HCT116 (cell line): ENCODE data around the gene RECQL5. TPM values are rescaled to one million over a fixed set of nuclear protein-coding genes. Genes with fewer than 3 reads are reported as not detected.

ENCODE experiments used
- ATAC-seq: fragments of 200-7000 bp; cut with Tn5 transposase; 2 replicates; pipeline ENCODE4 v1.9.1; 2020; ENCODE audit warnings: mild to moderate bottlenecking, moderate library complexity
- BruUV-seq: library from RNA; stranded (reverse); fragments of 400-500 nt; replicated peaks from 2 replicates; lab custom pipeline; 2021; lab: Mats Ljungman, UMichigan
- CTCF ChIA-PET: fragments of 300-600 bp; sonication (Branson Sonifier 250); formaldehyde crosslinking; loops from one replicate; lab custom pipeline; 2021; ENCODE audit warnings: antibody characterized with exemption; lab: Charles Lee
- POLR2A ChIA-PET: fragments of 300-600, 350-600 bp; sonication (Branson Sonifier 250); formaldehyde crosslinking; loops from one replicate; lab custom pipeline; 2021; ENCODE audit warnings: antibody characterized with exemption; lab: Charles Lee
- RAD21 ChIA-PET, 2 experiments: fragments of 300-600 bp; sonication (Branson Sonifier 250); formaldehyde crosslinking; loops; one replicate each; lab custom pipeline; 2023; ENCODE audit warnings: low total read pairs in 2 of 2; ENCODE audit not compliant: uncharacterized antibody in 2 of 2, unreplicated experiment in 2 of 2, low non-redundant PET in 1 of 2; lab: Charles Lee
- DNase-seq: peaks from one replicate; pipeline ENCODE4 v3.0.0-alpha.2; 2010; ENCODE audit warnings: low read depth, low spot score
- H2AFZ ChIP-seq: fragments of 200-600 bp; shearing (Covaris generic), sonication (generic); 2 replicates; pipeline ENCODE4 v1.6.1; 2017; ENCODE audit warnings: low read depth, mixed run types, mixed read lengths, antibody characterized with exemption, low read length; ENCODE audit not compliant: poor library complexity, severe bottlenecking
- H3K27ac ChIP-seq: 2 replicates; pipeline ENCODE4 v1.5.1; 2012; ENCODE audit warnings: low read depth, low read length
- H3K27me3 ChIP-seq: fragments of 200-600 bp; sonication (generic); 2 replicates; pipeline ENCODE4 v1.6.1; 2016; ENCODE audit warnings: mixed run types, low read length, mixed read lengths; ENCODE audit not compliant: insufficient read depth
- H3K36me3 ChIP-seq, 2 experiments: fragments of 200-500 bp in 1 of 2; fragments of 200-600 bp in 1 of 2; sonication (Bioruptor generic) in 1 of 2; sonication (generic) in 1 of 2; 2 replicates each; pipeline versions ENCODE4 v1.5.1 to v1.6.1; 2014 to 2016; ENCODE audit warnings: low read length in 2 of 2, inconsistent platforms in 1 of 2, mixed read lengths in 1 of 2, mixed run types in 1 of 2; ENCODE audit not compliant: insufficient read depth in 2 of 2, control insufficient read depth in 1 of 2
- H3K4me1 ChIP-seq, 2 experiments: fragments of 200-600 bp in 1 of 2; sonication (generic) in 1 of 2; 2 replicates each; pipeline versions ENCODE4 v1.5.1 to v1.6.1; 2012 to 2017; ENCODE audit warnings: low read length in 2 of 2, inconsistent platforms in 1 of 2, mild to moderate bottlenecking in 1 of 2, mixed read lengths in 1 of 2, mixed run types in 1 of 2, moderate library complexity in 1 of 2; ENCODE audit not compliant: insufficient read depth in 2 of 2, control insufficient read depth in 1 of 2
- H3K4me2 ChIP-seq: fragments of 200-600 bp; sonication (generic); 2 replicates; pipeline ENCODE4 v1.6.1; 2017; ENCODE audit warnings: mixed run types, low read length, mixed read lengths
- H3K4me3 ChIP-seq, 2 experiments: fragments of 200-600 bp in 1 of 2; sonication (generic) in 1 of 2; replicated peaks in 1 of 2; 2 replicates each; pipeline ENCODE4 v1.5.1; 2011 to 2016; ENCODE audit warnings: low read length in 2 of 2, control low read depth in 1 of 2, low read depth in 1 of 2, mild to moderate bottlenecking in 1 of 2, mixed read lengths in 1 of 2, mixed run types in 1 of 2
- H3K79me2 ChIP-seq: fragments of 200-600 bp; sonication (generic); 2 replicates; pipeline ENCODE4 v1.6.1; 2017; ENCODE audit warnings: mild to moderate bottlenecking, mixed run types, low read length, moderate library complexity, mixed read lengths; ENCODE audit not compliant: insufficient read depth
- H3K9ac ChIP-seq: fragments of 200-600 bp; sonication (generic); 2 replicates; pipeline ENCODE4 v1.6.1; 2016; ENCODE audit warnings: low read length, mixed read lengths
- H3K9me2 ChIP-seq: fragments of 200-600 bp; sonication (generic), shearing (Covaris generic); 2 replicates; pipeline ENCODE4 v1.6.1; 2017; ENCODE audit warnings: mixed run types, mild to moderate bottlenecking, moderate library complexity; ENCODE audit not compliant: insufficient read depth
- H3K9me3 ChIP-seq, 2 experiments: fragments of 200-500 bp in 1 of 2; fragments of 200-600 bp in 1 of 2; sonication (Bioruptor generic) in 1 of 2; sonication (generic) in 1 of 2; 2 replicates each; pipeline ENCODE4 v1.6.1; 2014 to 2017; ENCODE audit warnings: low read length in 2 of 2, mixed read lengths in 2 of 2, inconsistent platforms in 1 of 2, low read depth in 1 of 2, mild to moderate bottlenecking in 1 of 2, mixed run types in 1 of 2, moderate library complexity in 1 of 2; ENCODE audit not compliant: control insufficient read depth in 1 of 2, insufficient read depth in 1 of 2
- H4K20me1 ChIP-seq: fragments of 200-600 bp; sonication (generic), shearing (Covaris generic); 2 replicates; pipeline ENCODE4 v1.6.1; 2017; ENCODE audit warnings: mixed run types, mild to moderate bottlenecking, moderate library complexity; ENCODE audit not compliant: insufficient read depth
- CEBPB ChIP-seq: IDR thresholded peaks from 2 replicates; pipeline ENCODE4 v1.6.1; 2012; ENCODE audit warnings: low read depth
- EGR1 ChIP-seq: IDR thresholded peaks from 2 replicates; pipeline ENCODE4 v1.6.1; 2012; ENCODE audit warnings: low read depth
- EZH2 ChIP-seq: fragments of 200-600 bp; sonication (generic); IDR thresholded peaks from 2 replicates; pipeline ENCODE4 v1.6.1; 2017; ENCODE audit warnings: antibody characterized with exemption, mixed run types
- EZH2phosphoT487 ChIP-seq: fragments of 200-600 bp; IDR thresholded peaks from 2 replicates; pipeline ENCODE4 v1.6.1; 2018; ENCODE audit warnings: antibody characterized with exemption, borderline replicate concordance
- FOSL1 ChIP-seq: IDR thresholded peaks from 2 replicates; pipeline ENCODE4 v1.6.1; 2012; ENCODE audit warnings: low read depth
- REST ChIP-seq: IDR thresholded peaks from 2 replicates; pipeline ENCODE4 v1.6.1; 2012; ENCODE audit warnings: low read depth
- SRF ChIP-seq: IDR thresholded peaks from 2 replicates; pipeline ENCODE4 v1.6.1; 2012; ENCODE audit warnings: low read depth
- ZNF274 ChIP-seq: fragments of 200-500 bp; sonication (Bioruptor generic); IDR thresholded peaks from 2 replicates; pipeline ENCODE4 v1.6.1; 2014; ENCODE audit warnings: mild to moderate bottlenecking, low read depth, low read length, inconsistent platforms
- intact Hi-C: fragments of 100-400 bp; cut with micrococcal nuclease; formaldehyde crosslinking; loops from 2 replicates; pipeline ENCODE4 v1.10.0; 2022
- total RNA-seq: library from RNA; stranded (reverse); gene quantifications from one replicate; pipeline ENCODE4 v1.2.1, GENCODE V29; 2021; ENCODE audit not compliant: unreplicated experiment

The RECQL5 gene
- total RNA-seq, 1 experiment from 2014 or later = 83.3 TPM

- Histone ChIP-seq H3K9me2 (no peaks in the 10 kb centered on the region), H3K27ac (no peak overlapping the region; the same call in 1 of the 2 replicates), H3K79me2 (peaks cover 99% of the 10 kb centered on the region), H3K4me3 (no peak overlapping the region), H3K27me3 (no peaks in the 10 kb centered on the region), H4K20me1 (no peaks in the 10 kb centered on the region), H3K4me2 (peak overlapping the region; percentile 34), H3K9me3 (no peaks in the 10 kb centered on the region), H3K9ac (peak overlapping the region; percentile 12; the same call in 1 of the 2 replicates), H3K4me1 (peaks cover 66 to 99% of the 10 kb centered on the region in 2 experiments), H2AFZ (no peak overlapping the region), H3K36me3 (peaks cover 0 to 20% of the 10 kb centered on the region in 2 experiments; a peak in 1 of 4 replicates)
- DNase-seq (no peak), ATAC-seq (no peak)
- CTCF ChIA-PET = interaction anchor here (0.8 to 1.9 kb wide), 3 partner anchors 15 to 58 kb away, joined by 3 to 7 read pairs (median 4); partner anchors contain the start of gene SMIM5
- TF ChIP-seq FOSL1 (peak; percentile 17; the same call in 1 of the 2 replicates), EZH2phosphoT487 (no peak), CEBPB (no peak), EZH2 (no peak)
- intact Hi-C loops = no loop called here
- no TSS peak for BruUV-seq
- POLR2A ChIA-PET = interaction anchor here (1.4 kb wide), 1 partner anchor 91 kb away, joined by 4 read pairs; no protein-coding TSS in a partner anchor
- RAD21 ChIA-PET = no interaction called here
Observed at GRCh38 chr17:75689441-75689873, 22.5 kb upstream of the RECQL5 start.

GRCh38 chr17:75688209-75688825 is 21.4 kb upstream of the RECQL5 start:
- H3K27ac ChIP-seq = no peak overlapping the region; the same call in 1 of the 2 replicates
- BruUV-seq = no TSS peak
- peaks cover 100% of the 10 kb centered on the region for H3K79me2 ChIP-seq
- H3K9me2 ChIP-seq = no peaks in the 10 kb centered on the region
- ChIA-PET POLR2A (interaction anchor here (0.6 kb wide), 1 partner anchor 88 kb away, joined by 3 read pairs; no protein-coding TSS in a partner anchor), CTCF (interaction anchor here (1.5 to 1.9 kb wide), 2 partner anchors 14 to 55 kb away, joined by 3 to 7 read pairs; partner anchors contain the start of gene SMIM5), RAD21 (interaction anchor here in 1 of 2 experiments (0.6 kb wide), 1 partner anchor 59 kb away, joined by 3 read pairs; no protein-coding TSS in a partner anchor)
- no peak for DNase-seq
- H3K9me3 ChIP-seq = no peaks in the 10 kb centered on the region
- ATAC-seq = no peak
- peak overlapping the region; percentile 34; the same call in 1 of the 2 replicates for H3K4me2 ChIP-seq
- no peaks in the 10 kb centered on the region for H3K27me3 ChIP-seq
- H2AFZ ChIP-seq = no peak overlapping the region
- intact Hi-C loops = no loop called here
- TF ChIP-seq SRF (no peak), ZNF274 (no peak), REST (no peak), EGR1 (no peak)
- H3K4me3 ChIP-seq = no peak overlapping the region
- H3K4me1 ChIP-seq = peaks cover 66 to 99% of the 10 kb centered on the region in 2 experiments
- H4K20me1 ChIP-seq = no peaks in the 10 kb centered on the region
- H3K9ac ChIP-seq = 0 out of 2 replicates have a peak overlapping the region, but pooled peaks have one; percentile 12
- H3K36me3 ChIP-seq = peaks cover 0 to 17% of the 10 kb centered on the region in 2 experiments; a peak in 1 of 4 replicates
